Tibial nerve (tissue), 4 donors: ENCODE data around the gene TM4SF20. TPM values are rescaled to one million over a fixed set of nuclear protein-coding genes. Genes with fewer than 3 reads are reported as not detected.

ENCODE experiments used
- DNase-seq, 2 donors: peaks; one replicate each; pipeline ENCODE4 v3.0.0-alpha.2; 2019; ENCODE audit warnings: low spot score in 2 of 2
- H3K27ac ChIP-seq, 4 donors: fragments of 200-600 bp; sonication (generic) in 3 of 4; one replicate each; pipeline ENCODE4 v1.5.1; 2017 to 2019; ENCODE audit warnings: mild to moderate bottlenecking in 1 of 4
- H3K27me3 ChIP-seq, 2 donors: fragments of 200-600 bp; sonication (generic) in 1 of 2; one replicate each; pipeline versions ENCODE4 v1.5.1 to v1.6.0; 2017 to 2019
- H3K36me3 ChIP-seq, 3 donors: fragments of 200-600 bp; sonication (generic); one replicate each; pipeline ENCODE4 v1.5.1; 2018 to 2019
- H3K4me1 ChIP-seq, 4 donors: fragments of 200-600 bp; sonication (generic) in 3 of 4; one replicate each; pipeline ENCODE4 v1.5.1; 2017 to 2019
- H3K4me3 ChIP-seq, 4 donors: fragments of 200-600 bp; sonication (generic) in 3 of 4; one replicate each; pipeline ENCODE4 v1.5.1; 2017 to 2019; ENCODE audit warnings: mild to moderate bottlenecking in 1 of 4, moderate library complexity in 1 of 4
- H3K9me3 ChIP-seq, 4 donors: fragments of 200-600 bp; sonication (generic) in 3 of 4; one replicate each; pipeline ENCODE4 v1.5.1; 2017 to 2019
- CTCF ChIP-seq, 5 experiments: fragments of 200-600 bp in 3 of 5; fragments of 450-650 bp in 2 of 5; sonication (generic) in 3 of 5; IDR thresholded peaks; one replicate each; pipeline ENCODE4 v1.5.1; 2016 to 2019; ENCODE audit warnings: antibody characterized with exemption in 5 of 5, mild to moderate bottlenecking in 3 of 5, moderate library complexity in 2 of 5
- EP300 ChIP-seq, 2 donors: sonication (generic); formaldehyde crosslinking; IDR thresholded peaks; one replicate each; pipeline ENCODE4 v1.6.1; 2017; ENCODE audit warnings: antibody characterized with exemption in 2 of 2, mild to moderate bottlenecking in 1 of 2
- POLR2A ChIP-seq, 2 donors: fragments of 450-650 bp; IDR thresholded peaks; one replicate each; pipeline ENCODE4 v1.6.1; 2017; ENCODE audit warnings: antibody characterized with exemption in 2 of 2, mild to moderate bottlenecking in 2 of 2, moderate library complexity in 2 of 2
- WGBS, 2 donors: methylation state at CpG; one replicate each; pipeline ENCODE4 v1.1.5; 2018; 5-methylcytosine and 5-hydroxymethylcytosine counted together
- total RNA-seq, 4 donors: library from RNA; depleted of rRNA; stranded (reverse); fragments of >200 nt; gene quantifications; one replicate each; pipeline ENCODE4 v1.1.0, GENCODE V29; 2016

The TM4SF20 gene
- total RNA-seq, 4 donors from 2014 or later = not detected

DNA sequence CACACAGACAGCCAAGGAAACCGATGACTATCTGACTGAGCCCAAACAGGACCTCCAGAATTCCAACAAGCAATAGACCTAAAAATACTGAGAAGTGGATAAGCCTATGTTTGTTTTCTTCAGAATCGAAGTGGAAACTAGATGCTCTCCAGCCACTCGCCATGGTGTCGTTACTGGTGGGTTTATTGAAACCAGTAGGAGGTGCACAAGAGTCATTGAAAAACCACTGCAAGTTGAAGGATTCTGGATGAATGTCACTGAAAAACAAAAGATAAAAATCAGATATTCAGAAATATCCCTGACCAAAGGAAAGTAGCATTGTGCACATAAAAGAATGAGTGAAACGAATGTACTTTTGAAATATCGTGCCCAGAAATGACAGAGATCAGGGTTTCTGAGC is 15.3 kb downstream of the TM4SF20 start:
- 93 to 96% methylated on average over 6 of the region's 6 CpGs for whole genome bisulfite sequencing, 2 donors
- no peaks in the 10 kb centered on the region for H3K27me3 ChIP-seq
- H3K4me1 ChIP-seq = peaks cover 0 to 10% (median 4%) of the 10 kb centered on the region in 4 donors
- H3K27ac ChIP-seq = no peak overlapping the region
- H3K9me3 ChIP-seq = no peaks in the 10 kb centered on the region
- TF ChIP-seq CTCF (IDR thresholded peaks at IDR 0.05) (no peak), POLR2A (IDR thresholded peaks at IDR 0.05) (no peak), EP300 (IDR thresholded peaks at IDR 0.05) (no peak)
- no peak overlapping the region for H3K4me3 ChIP-seq
- no peak for DNase-seq
- H3K36me3 ChIP-seq = peaks cover 0 to 26% (median 0%) of the 10 kb centered on the region in 3 donors

- H3K36me3 ChIP-seq = peaks cover 0 to 60% (median 3%) of the 10 kb centered on the region in 3 donors
- no peak overlapping the region for H3K4me3 ChIP-seq
- no peaks in the 10 kb centered on the region for H3K4me1 ChIP-seq
- WGBS, 2 donors = 83 to 85% methylated on average over 5 of the region's 5 CpGs
- TF ChIP-seq CTCF (IDR thresholded peaks at IDR 0.05) (no peak), EP300 (IDR thresholded peaks at IDR 0.05) (no peak), POLR2A (IDR thresholded peaks at IDR 0.05) (no peak)
- DNase-seq = no peak
- no peaks in the 10 kb centered on the region for H3K27me3 ChIP-seq
- H3K9me3 ChIP-seq = no peaks in the 10 kb centered on the region
- H3K27ac ChIP-seq = no peak overlapping the region
Observed at GRCh38 chr2:227360351-227360750, 18.8 kb downstream of the TM4SF20 start.

GRCh38 chr2:227351639-227352038 is 27.5 kb downstream of the TM4SF20 start:
- Histone ChIP-seq H3K27ac (no peak overlapping the region), H3K4me1 (no peaks in the 10 kb centered on the region), H3K27me3 (no peaks in the 10 kb centered on the region), H3K36me3 (peaks cover 0 to 65% (median 0%) of the 10 kb centered on the region in 3 donors), H3K4me3 (no peak overlapping the region), H3K9me3 (no peaks in the 10 kb centered on the region)
- 57 to 82% methylated on average over 4 of the region's 4 CpGs for WGBS, 2 donors
- TF ChIP-seq CTCF (IDR thresholded peaks at IDR 0.05) (no peak), POLR2A (IDR thresholded peaks at IDR 0.05) (no peak), EP300 (IDR thresholded peaks at IDR 0.05) (no peak)
- DNase-seq = no peak

DNA sequence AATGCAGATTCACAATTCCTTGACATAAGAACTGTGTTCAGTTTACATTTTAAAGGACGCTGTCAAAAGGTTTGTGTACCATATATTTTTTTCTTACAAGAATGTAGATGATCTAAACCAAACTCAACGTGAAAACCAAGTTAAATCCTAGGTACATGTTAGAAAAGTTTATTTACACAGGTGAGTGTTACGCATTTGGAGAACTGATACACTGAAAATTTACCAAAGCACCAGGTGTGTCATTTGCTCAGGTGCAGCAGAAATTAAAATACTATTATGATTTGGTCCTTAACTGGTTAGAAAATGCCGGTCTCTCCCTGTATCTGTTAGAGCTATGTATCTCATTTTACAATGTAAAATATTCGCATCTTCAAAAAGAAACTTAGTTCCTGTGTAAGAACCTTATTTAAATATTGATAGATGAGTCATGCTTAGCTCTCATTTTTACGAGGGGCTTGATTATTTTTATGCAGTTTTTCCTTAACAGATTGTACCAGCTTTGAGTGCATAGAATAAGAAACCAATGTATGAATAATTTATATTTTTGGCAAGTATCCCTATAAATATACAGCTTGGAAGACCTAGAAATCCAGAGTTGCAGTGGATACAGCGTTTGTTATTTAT is 29.0 kb downstream of the TM4SF20 start:
- WGBS, 2 donors = 91 to 96% methylated on average over 7 of the region's 7 CpGs
- no peaks in the 10 kb centered on the region for H3K27me3 ChIP-seq
- H3K4me3 ChIP-seq = no peak overlapping the region
- H3K9me3 ChIP-seq = no peaks in the 10 kb centered on the region
- peaks cover 0 to 50% (median 0%) of the 10 kb centered on the region in 3 donors for H3K36me3 ChIP-seq
- TF ChIP-seq CTCF (IDR thresholded peaks at IDR 0.05) (no peak), POLR2A (IDR thresholded peaks at IDR 0.05) (no peak), EP300 (IDR thresholded peaks at IDR 0.05) (no peak)
- no peaks in the 10 kb centered on the region for H3K4me1 ChIP-seq
- no peak overlapping the region for H3K27ac ChIP-seq
- no peak for DNase-seq

DNA sequence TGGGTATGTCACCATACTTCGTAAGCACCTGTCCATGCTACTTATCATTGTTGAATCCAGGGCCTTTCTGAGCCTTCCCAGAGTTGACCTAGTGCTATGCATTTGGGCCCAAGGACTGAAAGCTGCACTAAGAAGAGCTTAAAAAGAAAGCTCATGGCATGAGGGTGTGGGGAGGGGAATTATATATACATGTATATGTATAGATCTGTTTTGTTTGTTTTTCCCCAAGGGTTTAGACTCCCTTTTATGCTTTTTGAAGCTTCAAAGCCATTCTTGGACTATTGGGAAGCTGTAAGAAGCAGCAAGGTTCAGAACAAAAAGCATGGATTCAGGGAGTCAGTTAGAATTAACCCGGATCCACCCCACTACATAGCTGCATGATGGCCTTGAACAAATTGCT is 30.8 kb downstream of the TM4SF20 start:
- DNase-seq = no peak
- H3K4me3 ChIP-seq = no peak overlapping the region
- H3K27ac ChIP-seq = no peak overlapping the region
- H3K27me3 ChIP-seq = no peaks in the 10 kb centered on the region
- TF ChIP-seq EP300 (IDR thresholded peaks at IDR 0.05) (no peak), POLR2A (IDR thresholded peaks at IDR 0.05) (no peak), CTCF (IDR thresholded peaks at IDR 0.05) (no peak)
- peaks cover 0 to 46% (median 0%) of the 10 kb centered on the region in 3 donors for H3K36me3 ChIP-seq
- no peaks in the 10 kb centered on the region for H3K4me1 ChIP-seq
- no peaks in the 10 kb centered on the region for H3K9me3 ChIP-seq
- 91 to 94% methylated on average over 2 of the region's 2 CpGs for WGBS, 2 donors
